Measurements from ENCODE around the gene MSANTD2.
A peak's percentile ranks its signal among the peaks of the same experiment; 100 is the strongest.

MSANTD2 gene

GRCh38 chr11:124725719-124726105 lies 74.5 kb downstream of the MSANTD2 start:
- TF ChIP-seq POLR2A (IDR thresholded peaks at IDR 0.05; ENCODE audit: extremely low read depth, insufficient read length) (no peak), CTCF (IDR thresholded peaks at IDR 0.05; ENCODE audit: low read depth, low read length) (no peak), MAX (IDR thresholded peaks at IDR 0.05; ENCODE audit: low read depth, low read length) (no peak; the same call in 1 of the 2 replicates), MYC (IDR thresholded peaks at IDR 0.05; ENCODE audit: low read depth, low read length) (0 out of 2 replicates have a peak, but pooled peaks have one; percentile 46)

GRCh38 chr11:124724979-124725718 lies 75.1 kb downstream of the MSANTD2 start:
- H3K4me3 ChIP-seq (ENCODE audit: low read depth, low read length) = peak overlapping the region; percentile 30
- TF ChIP-seq POLR2A (IDR thresholded peaks at IDR 0.05; ENCODE audit: extremely low read depth, insufficient read length) (no peak), CTCF (IDR thresholded peaks at IDR 0.05; ENCODE audit: low read depth, low read length) (no peak), MAX (IDR thresholded peaks at IDR 0.05; ENCODE audit: low read depth, low read length) (no peak), MYC (IDR thresholded peaks at IDR 0.05; ENCODE audit: low read depth, low read length) (no peak; the same call in 1 of the 2 replicates)
- peak; percentile 79 for DNase-seq (ENCODE audit: low read depth)

More at GRCh38 chr11:124725719-124726105, 74.5 kb downstream of the MSANTD2 start:
- peak; percentile 80 for DNase-seq (ENCODE audit: low read depth)
- peak overlapping the region; percentile 30 for H3K4me3 ChIP-seq (ENCODE audit: low read depth, low read length)

GRCh38 chr11:124722176-124722575 lies 78.0 kb downstream of the MSANTD2 start:
- TF ChIP-seq MAX (IDR thresholded peaks at IDR 0.05; ENCODE audit: low read depth, low read length) (no peak), POLR2A (IDR thresholded peaks at IDR 0.05; ENCODE audit: extremely low read depth, insufficient read length) (no peak), MYC (IDR thresholded peaks at IDR 0.05; ENCODE audit: low read depth, low read length) (no peak), CTCF (IDR thresholded peaks at IDR 0.05; ENCODE audit: low read depth, low read length) (no peak)
- H3K4me3 ChIP-seq (ENCODE audit: low read depth, low read length) = no peak overlapping the region
- no peak for DNase-seq (ENCODE audit: low read depth)

GRCh38 chr11:124719534-124719933 lies 80.7 kb downstream of the MSANTD2 start:
- TF ChIP-seq POLR2A (IDR thresholded peaks at IDR 0.05; ENCODE audit: extremely low read depth, insufficient read length) = no peak
- TF ChIP-seq CTCF (IDR thresholded peaks at IDR 0.05; ENCODE audit: low read depth, low read length) = no peak
- no peak for TF ChIP-seq MYC (IDR thresholded peaks at IDR 0.05; ENCODE audit: low read depth, low read length)
- no peak for TF ChIP-seq MAX (IDR thresholded peaks at IDR 0.05; ENCODE audit: low read depth, low read length)
- no peak for DNase-seq (ENCODE audit: low read depth)
- no peak overlapping the region for H3K4me3 ChIP-seq (ENCODE audit: low read depth, low read length)

GRCh38 chr11:124718801-124719200 lies 81.4 kb downstream of the MSANTD2 start:
- no peak overlapping the region for H3K4me3 ChIP-seq (ENCODE audit: low read depth, low read length)
- TF ChIP-seq MAX (IDR thresholded peaks at IDR 0.05; ENCODE audit: low read depth, low read length) (no peak), MYC (IDR thresholded peaks at IDR 0.05; ENCODE audit: low read depth, low read length) (no peak), CTCF (IDR thresholded peaks at IDR 0.05; ENCODE audit: low read depth, low read length) (no peak), POLR2A (IDR thresholded peaks at IDR 0.05; ENCODE audit: extremely low read depth, insufficient read length) (no peak)
- DNase-seq (ENCODE audit: low read depth) = no peak

Data from NB4 (cell line).